ENCODE measurements around the gene LSM14B. TPM values are rescaled to one million over a fixed set of nuclear protein-coding genes. Genes with fewer than 3 reads are reported as not detected.

The LSM14B gene
- total RNA-seq, 1 experiment from 2014 or later = 51.3 TPM

- ATAC-seq (no peak), DNase-seq (ENCODE audit: low read depth, low spot score) (no peak)
- no peak overlapping the region for H2AFZ ChIP-seq (ENCODE audit: low read depth, low read length, poor library complexity, severe bottlenecking)
- intact Hi-C loops (cut with micrococcal nuclease) = no loop called here
- RAD21 ChIA-PET (ENCODE audit: low non-redundant PET in 1 of 2, low total read pairs in 2 of 2, uncharacterized antibody in 2 of 2, unreplicated experiment in 2 of 2) = no interaction called here
- BruUV-seq (replicated peaks) = no TSS peak
- no peak overlapping the region for H3K4me3 ChIP-seq (replicated peaks in 1 of 2; ENCODE audit: low read depth in 1 of 2, low read length in 2 of 2)
- H4K20me1 ChIP-seq (ENCODE audit: insufficient read depth) = peaks cover 3% of the 10 kb centered on the region; the same call in 1 of the 2 replicates
- no peaks in the 10 kb centered on the region for H3K9me2 ChIP-seq (ENCODE audit: insufficient read depth)
- H3K9ac ChIP-seq (ENCODE audit: low read length) = no peak overlapping the region
- peaks cover 19% of the 10 kb centered on the region; the same call in 1 of the 2 replicates for H3K79me2 ChIP-seq (ENCODE audit: insufficient read depth, low read length)
- CTCF ChIA-PET = no interaction called here
- H3K4me2 ChIP-seq (ENCODE audit: low read length) = no peak overlapping the region
- H3K27me3 ChIP-seq (ENCODE audit: insufficient read depth, low read length) = no peaks in the 10 kb centered on the region
- POLR2A ChIA-PET = no interaction called here
- peaks cover 26 to 29% of the 10 kb centered on the region in 2 experiments for H3K4me1 ChIP-seq (ENCODE audit: control insufficient read depth in 1 of 2, insufficient read depth in 2 of 2, low read length in 2 of 2)
- H3K36me3 ChIP-seq (ENCODE audit: control insufficient read depth in 1 of 2, insufficient read depth in 2 of 2, low read length in 2 of 2) = peaks cover 19 to 29% of the 10 kb centered on the region in 2 experiments; a peak in 3 of 4 replicates
- no peak overlapping the region for H3K27ac ChIP-seq (ENCODE audit: low read depth, low read length)
- TF ChIP-seq POLR2AphosphoS5 (IDR thresholded peaks at IDR 0.05; ENCODE audit: low read depth, low read length) = no peak
- TF ChIP-seq CBX3 (IDR thresholded peaks at IDR 0.05; ENCODE audit: low read depth) = no peak
- TF ChIP-seq RAD21 (IDR thresholded peaks at IDR 0.05; ENCODE audit: low read depth) = no peak
- no peak for TF ChIP-seq SIN3A (IDR thresholded peaks at IDR 0.05; ENCODE audit: low read depth)
- TF ChIP-seq POLR2A (IDR thresholded peaks at IDR 0.05; ENCODE audit: borderline replicate concordance, extremely low read depth, insufficient read depth, insufficient read length) = no peak
- TF ChIP-seq SRF (IDR thresholded peaks at IDR 0.05; ENCODE audit: low read depth) = no peak
- no peak for TF ChIP-seq ELF1 (IDR thresholded peaks at IDR 0.05; ENCODE audit: borderline replicate concordance, low read depth)
- no peak for TF ChIP-seq FOSL1 (IDR thresholded peaks at IDR 0.05; ENCODE audit: low read depth)
- TF ChIP-seq JUND (IDR thresholded peaks at IDR 0.05) = no peak
- no peak for TF ChIP-seq EZH2 (IDR thresholded peaks at IDR 0.05)
- no peak for TF ChIP-seq ZNF274 (IDR thresholded peaks at IDR 0.05; ENCODE audit: low read depth, low read length)
- no peak for TF ChIP-seq CTCF (IDR thresholded peaks at IDR 0.05 in 2 of 3, conservative IDR thresholded peaks at IDR 0.05 in 1 of 3; ENCODE audit: borderline replicate concordance in 1 of 3, insufficient read depth in 1 of 3, low read depth in 2 of 3, low read length in 2 of 3)
- TF ChIP-seq YY1 (IDR thresholded peaks at IDR 0.05; ENCODE audit: extremely low read depth, insufficient replicate concordance, low read depth, low read length) = no peak
- TF ChIP-seq CEBPB (IDR thresholded peaks at IDR 0.05; ENCODE audit: low read depth) = no peak
- no peak for TF ChIP-seq ZFX (IDR thresholded peaks at IDR 0.05)
- TF ChIP-seq EGR1 (IDR thresholded peaks at IDR 0.05; ENCODE audit: low read depth) = no peak
- no peak for TF ChIP-seq REST (IDR thresholded peaks at IDR 0.05; ENCODE audit: low read depth)
- no peak for TF ChIP-seq ATF3 (IDR thresholded peaks at IDR 0.05)
- H3K9me3 ChIP-seq (ENCODE audit: control insufficient read depth in 1 of 2, insufficient read depth in 1 of 2, low read depth in 1 of 2, low read length in 2 of 2) = no peaks in the 10 kb centered on the region
Observed at GRCh38 chr20:62163986-62164762, 41.9 kb downstream of the LSM14B start.
